RCC 7860 (cell line): ENCODE measurements around the gene WDR20.
"Not testable (repeated sequence)": the region's sequence is repeated elsewhere in the genome, so short reads cannot be mapped to it uniquely, and the experiment has no call there.

Source experiments
- DNase-seq: peaks from one replicate; pipeline ENCODE4 v3.0.0-alpha.2; 2015; ENCODE audit warnings: low spot score
- FAIRE-seq: peaks from 2 replicates; lab custom pipeline; 2012; peaks lifted over from hg19 to GRCh38; lab: Jason Lieb, UNC

WDR20 gene

GRCh38 chr14:102164965-102165364, 25.3 kb downstream of the WDR20 start:
- no peak for FAIRE-seq
- no peak for DNase-seq

- FAIRE-seq (no peak), DNase-seq (no peak)
Observed at GRCh38 chr14:102170061-102170460, 30.4 kb downstream of the WDR20 start.

GRCh38 chr14:102171173-102172020, 31.7 kb downstream of the WDR20 start:
- FAIRE-seq, result no peak
- no peak for DNase-seq

- not testable (repeated sequence) for FAIRE-seq, DNase-seq
Observed at GRCh38 chr14:102172021-102172272, 32.2 kb downstream of the WDR20 start.

- not testable (repeated sequence) for FAIRE-seq, DNase-seq
Observed at GRCh38 chr14:102172721-102173120, 33.0 kb downstream of the WDR20 start.

- FAIRE-seq, result no peak
- no peak for DNase-seq
Observed at GRCh38 chr14:102177161-102177560, 37.5 kb downstream of the WDR20 start.

- DNase-seq (no peak), FAIRE-seq (no peak)
Observed at GRCh38 chr14:102178806-102179205, 39.1 kb downstream of the WDR20 start.

GRCh38 chr14:102180248-102180998, 40.7 kb downstream of the WDR20 start:
- DNase-seq (no peak), FAIRE-seq (no peak)

GRCh38 chr14:102181187-102181586, 41.5 kb downstream of the WDR20 start:
- no peak for DNase-seq
- FAIRE-seq, result no peak

GRCh38 chr14:102182190-102182589, 42.5 kb downstream of the WDR20 start:
- FAIRE-seq (no peak), DNase-seq (peak; percentile 25)

GRCh38 chr14:102182936-102183619, 43.4 kb downstream of the WDR20 start:
- FAIRE-seq (no peak), DNase-seq (no peak)

GRCh38 chr14:102183886-102184285, 44.2 kb downstream of the WDR20 start:
- no peak for DNase-seq
- FAIRE-seq, result no peak

- DNase-seq, result no peak
- no peak for FAIRE-seq
Observed at GRCh38 chr14:102184316-102185035, 44.8 kb downstream of the WDR20 start.

- no peak for FAIRE-seq
- no peak for DNase-seq
Observed at GRCh38 chr14:102185360-102185759, 45.7 kb downstream of the WDR20 start.

GRCh38 chr14:102187044-102187443, 47.3 kb downstream of the WDR20 start:
- DNase-seq (peak; percentile 30), FAIRE-seq (peak; percentile 4)

- no peak for FAIRE-seq
- no peak for DNase-seq
Observed at GRCh38 chr14:102187568-102188001, 47.9 kb downstream of the WDR20 start.

GRCh38 chr14:102188187-102188586, 48.5 kb downstream of the WDR20 start:
- no peak for DNase-seq
- FAIRE-seq, result no peak

- FAIRE-seq (no peak), DNase-seq (no peak)
Observed at GRCh38 chr14:102189874-102190273, 50.2 kb downstream of the WDR20 start.

GRCh38 chr14:102192840-102193502, 53.3 kb downstream of the WDR20 start:
- no peak for DNase-seq

GRCh38 chr14:102194856-102195255, 55.2 kb downstream of the WDR20 start:
- DNase-seq (no peak), FAIRE-seq (no peak)

More at GRCh38 chr14:102192840-102193502, 53.3 kb downstream of the WDR20 start:
- no peak for FAIRE-seq
